Measurements from ENCODE around the gene RADIL.

RADIL gene

DNA sequence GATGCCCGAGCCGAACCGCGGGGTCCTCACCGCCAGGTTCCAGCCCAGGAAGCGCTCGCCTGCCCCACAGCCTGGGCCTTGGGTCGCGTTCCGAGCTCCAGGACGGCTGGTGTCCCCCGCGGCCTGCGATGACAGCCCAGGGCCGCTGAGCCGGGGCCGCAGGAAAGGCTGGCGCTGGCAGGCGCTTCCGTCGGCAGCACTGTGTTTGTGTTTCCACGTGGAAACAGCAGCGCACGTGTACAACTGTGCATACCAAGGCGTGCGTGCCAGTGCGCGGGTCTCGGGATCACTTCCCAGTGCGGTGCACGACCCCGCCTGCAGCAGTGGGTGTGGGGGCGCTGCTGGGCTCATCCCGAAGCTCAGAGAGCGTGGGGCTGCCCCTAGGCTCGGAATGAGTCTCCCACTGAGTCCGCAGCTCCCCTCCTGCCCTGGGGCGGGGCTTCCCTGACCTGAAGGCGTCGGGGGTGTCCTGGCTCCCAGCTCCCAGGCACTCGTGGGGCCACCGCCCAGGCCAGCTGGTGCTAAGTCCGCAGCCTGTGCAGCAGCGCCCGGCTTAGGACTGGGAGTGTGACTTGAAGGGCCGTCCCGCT lies 90.9 kb downstream of the RADIL start:
- DNase-seq (ENCODE audit: low spot score) = no peak

DNA sequence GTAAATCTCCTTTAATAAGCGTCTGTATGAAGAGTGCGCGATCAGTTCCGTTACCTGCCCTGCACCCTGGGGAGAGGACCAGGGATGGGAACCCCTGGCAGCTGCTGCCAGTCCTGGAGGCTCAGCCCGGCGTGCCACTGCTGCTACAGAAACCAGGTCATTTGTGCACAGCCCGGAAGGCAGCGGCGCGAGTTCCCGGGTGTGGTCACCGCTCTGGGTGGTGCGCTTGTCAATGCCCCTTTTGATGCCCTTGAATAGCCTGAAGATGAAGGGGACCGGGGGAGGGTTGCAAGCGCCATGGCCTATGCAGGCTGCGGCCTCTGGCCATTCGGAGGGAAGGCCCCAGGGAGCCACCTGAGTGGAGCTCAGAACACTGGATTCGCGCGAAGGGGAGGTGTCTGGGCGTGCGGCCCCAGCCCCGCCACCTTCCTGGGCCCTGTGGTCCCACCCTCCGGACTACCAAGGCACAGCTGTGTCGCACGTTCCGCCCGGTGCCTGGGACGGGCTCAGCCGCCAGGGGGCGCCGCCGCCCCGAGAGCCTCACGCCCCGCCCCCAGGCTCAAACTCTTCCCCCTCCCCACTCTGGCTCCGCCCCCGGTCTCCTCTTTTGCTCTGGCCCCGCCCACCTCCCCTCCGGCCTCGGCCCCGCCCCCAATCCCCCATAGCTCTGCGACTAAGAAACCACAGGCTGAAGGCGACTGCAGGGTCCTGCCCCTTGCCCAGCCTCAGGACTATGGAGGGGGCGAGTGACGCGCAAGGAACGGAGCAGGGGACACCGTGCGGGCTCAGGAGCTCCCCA lies 91.6 kb downstream of the RADIL start:
- no peak for DNase-seq (ENCODE audit: low spot score)

DNA sequence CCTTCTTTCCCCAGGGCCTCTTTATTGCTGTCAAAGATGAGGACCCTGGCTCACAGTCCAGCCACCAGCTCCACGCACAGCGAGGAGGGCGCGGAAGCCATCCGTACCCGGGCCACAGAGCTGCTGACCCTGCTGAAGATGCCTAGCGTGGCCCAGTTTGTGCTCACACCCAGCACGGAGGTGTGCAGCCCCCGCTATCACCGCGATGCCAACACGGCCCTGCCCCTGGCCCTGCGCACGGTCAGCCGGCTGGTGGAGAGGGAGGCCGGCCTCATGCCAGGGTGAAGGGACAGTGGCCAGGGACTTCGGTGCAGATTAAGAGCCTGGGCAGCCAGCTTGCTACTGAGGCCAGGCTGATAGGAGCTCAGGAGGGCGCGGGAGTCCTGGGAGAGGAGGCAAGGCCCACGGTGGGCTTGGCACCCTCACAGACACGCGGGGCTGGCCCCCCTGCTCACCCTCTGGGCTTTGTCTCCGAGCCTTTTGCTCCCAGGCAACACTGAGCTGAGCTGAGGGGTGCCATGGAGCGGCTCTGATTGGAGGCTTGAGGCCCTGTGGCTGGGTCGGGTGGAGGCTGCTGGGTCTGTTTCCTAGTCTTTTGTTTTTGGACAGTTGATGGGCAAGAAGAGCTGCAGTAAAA lies 92.3 kb downstream of the RADIL start:
- peak; percentile 34 for DNase-seq (ENCODE audit: low spot score)

DNA sequence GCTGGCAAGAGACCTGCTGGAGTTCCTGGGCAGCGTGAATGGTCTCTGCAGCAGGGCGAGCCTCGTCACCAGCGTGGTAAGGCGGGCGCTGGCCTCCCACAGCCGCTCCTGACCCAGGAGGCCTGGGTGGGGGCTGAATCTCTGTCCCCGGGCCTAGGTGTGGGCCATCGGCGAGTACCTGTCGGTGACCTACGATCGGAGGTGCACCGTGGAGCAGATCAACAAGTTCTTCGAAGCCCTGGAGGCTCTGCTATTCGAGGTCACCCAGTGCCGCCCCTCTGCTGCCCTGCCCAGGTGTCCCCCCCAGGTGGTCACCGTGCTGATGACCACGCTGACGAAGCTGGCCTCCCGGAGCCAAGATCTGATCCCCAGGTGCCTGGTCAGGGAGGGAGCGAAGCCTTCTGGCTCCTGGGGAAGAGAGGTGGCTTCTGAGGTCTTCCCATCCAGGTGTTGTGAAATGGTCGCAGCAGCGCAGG lies 93.0 kb downstream of the RADIL start:
- DNase-seq (ENCODE audit: low spot score) = no peak

DNA sequence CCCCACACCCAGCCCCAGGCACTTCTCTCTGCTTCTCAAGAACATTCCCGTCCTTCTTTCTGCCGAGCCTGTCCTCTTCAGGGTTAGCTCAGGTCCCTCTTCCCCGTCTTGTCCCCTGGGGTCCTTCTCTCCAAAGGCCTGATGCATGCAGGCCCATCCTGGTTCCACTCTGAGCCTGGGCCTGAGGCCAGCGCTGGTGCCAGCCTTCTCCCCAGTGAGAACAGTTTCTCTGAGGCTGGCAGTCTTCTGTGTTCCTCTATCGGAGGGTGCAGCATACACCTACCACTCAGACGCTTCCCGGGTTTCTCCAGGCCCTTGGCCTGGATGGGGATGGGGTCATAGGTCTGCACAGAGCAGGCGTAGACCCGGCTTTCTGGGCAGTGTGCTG lies 93.4 kb downstream of the RADIL start:
- DNase-seq (ENCODE audit: low spot score) = no peak

DNA sequence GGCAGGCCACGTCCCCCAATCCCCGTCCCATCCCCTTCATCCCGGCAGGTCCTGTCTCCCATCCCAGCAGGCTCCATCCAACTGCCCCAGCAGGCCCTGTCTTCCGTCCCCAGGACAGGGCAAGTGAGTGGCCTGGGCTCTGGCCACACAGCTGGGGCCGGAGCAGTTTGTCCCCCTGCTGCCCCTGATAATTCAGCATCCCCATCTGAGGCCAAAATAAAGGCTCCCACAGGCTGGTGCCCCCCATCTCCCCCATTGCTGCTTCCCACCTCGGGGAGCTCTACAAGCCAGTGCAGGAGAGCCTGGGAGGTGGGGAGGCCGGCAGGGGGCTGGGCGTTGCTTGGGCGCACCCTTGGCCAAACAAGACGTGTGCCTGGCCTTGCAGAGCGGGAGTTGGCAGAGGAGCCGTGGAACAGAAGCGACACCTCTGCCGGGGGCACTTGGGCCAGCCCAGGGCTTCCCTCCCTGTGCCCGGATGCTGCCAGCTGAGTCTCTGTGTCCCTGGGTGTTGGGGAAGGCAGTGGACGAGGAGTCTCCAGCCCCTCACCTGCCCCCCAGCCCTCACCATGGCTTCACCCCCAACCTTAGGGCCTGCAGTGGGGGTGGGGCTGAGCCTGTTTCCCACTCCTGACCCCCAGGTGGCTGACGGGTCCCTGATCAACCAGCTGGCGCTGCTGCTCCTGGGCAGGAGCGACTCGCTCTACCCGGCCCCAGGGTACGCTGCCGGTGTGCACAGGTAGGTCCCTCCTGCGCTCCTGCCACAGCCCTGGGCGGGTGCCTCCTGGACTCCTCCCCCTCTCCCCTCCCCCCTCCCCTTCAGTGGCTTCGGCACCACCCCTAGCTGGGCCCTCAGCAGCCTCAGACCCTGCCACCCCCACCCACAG lies 94.1 kb downstream of the RADIL start:
- DNase-seq (ENCODE audit: low spot score) = no peak

DNA sequence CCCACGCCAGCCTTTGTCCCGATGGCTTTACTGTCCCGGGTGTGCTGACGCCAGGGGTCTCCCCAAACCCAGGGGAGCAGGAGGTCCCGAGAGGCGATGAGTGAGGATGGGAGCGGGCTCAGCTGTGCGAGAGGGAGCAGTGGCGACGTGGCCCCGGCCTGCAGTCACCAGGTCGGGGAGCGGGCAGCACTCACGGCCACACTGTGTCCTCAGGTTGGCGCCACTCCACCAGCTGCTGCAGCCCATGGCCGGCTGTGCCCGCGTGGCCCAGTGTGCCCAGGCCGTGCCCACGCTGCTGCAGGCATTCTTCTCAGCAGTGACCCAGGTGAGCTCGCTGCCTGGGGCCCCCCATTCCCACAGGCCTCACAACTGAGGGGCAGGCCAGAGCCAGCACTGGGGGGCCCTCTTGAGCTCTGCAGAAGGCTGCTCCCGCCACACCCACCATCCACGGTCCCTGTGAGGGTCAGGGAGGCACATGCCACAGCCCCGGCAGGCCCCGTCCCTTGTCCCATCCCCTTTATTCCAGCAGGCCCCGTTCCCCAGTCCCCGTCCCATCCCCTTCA lies 94.8 kb downstream of the RADIL start:
- no peak for DNase-seq (ENCODE audit: low spot score)

DNA sequence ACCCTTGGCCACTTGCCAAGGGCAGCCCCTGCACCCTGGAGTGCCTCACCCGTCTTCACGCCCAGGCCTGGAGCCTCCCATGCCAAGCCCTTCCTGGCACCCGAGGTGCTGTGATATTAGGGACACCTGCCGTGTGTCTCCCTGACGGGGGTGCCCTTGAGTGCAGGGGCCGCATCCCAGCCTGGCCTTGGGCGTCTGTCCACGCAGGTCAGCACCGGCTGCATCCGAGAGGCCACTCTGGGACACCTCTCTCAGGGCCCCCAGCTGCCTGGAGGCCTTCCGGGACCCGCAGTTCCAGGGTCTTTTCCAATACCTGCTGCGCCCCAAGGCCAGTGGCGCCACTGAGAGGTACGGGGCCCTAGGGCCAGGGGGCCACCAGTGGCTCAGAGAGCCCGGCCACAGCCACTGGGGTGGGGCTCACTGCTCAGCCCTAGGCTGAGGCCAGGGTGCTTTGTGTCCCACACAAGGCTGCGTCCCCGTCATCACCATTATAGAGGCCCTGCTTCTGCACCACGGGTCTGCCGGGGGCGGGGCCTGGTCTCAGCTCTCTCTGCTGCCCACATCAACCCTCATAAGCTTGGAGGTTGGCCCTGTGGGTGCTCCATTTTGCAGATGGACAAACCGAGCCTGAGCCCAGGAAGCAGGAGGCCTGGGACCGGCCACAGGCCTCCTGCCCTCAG lies 95.4 kb downstream of the RADIL start:
- no peak for DNase-seq (ENCODE audit: low spot score)

DNA sequence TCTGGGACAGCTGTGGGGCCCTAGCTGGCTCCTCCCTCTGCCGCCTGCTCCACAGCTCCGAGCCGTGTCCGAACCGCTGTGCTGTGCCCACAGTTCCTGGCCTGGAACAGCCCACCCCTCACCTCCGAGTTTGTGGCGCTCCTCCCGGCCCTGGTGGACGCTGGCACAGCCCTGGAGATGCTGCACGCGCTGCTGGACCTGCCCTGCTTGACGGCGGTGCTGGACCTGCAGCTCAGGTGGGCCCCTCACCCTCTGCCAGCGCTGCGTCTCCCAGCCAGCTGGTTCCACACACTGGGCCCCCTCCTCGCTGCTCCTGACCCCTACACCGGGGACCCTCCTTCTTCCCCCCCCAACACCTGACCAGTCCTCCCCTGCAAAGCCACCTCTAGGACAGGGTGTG lies 96.0 kb downstream of the RADIL start:
- no peak for DNase-seq (ENCODE audit: low spot score)

DNA sequence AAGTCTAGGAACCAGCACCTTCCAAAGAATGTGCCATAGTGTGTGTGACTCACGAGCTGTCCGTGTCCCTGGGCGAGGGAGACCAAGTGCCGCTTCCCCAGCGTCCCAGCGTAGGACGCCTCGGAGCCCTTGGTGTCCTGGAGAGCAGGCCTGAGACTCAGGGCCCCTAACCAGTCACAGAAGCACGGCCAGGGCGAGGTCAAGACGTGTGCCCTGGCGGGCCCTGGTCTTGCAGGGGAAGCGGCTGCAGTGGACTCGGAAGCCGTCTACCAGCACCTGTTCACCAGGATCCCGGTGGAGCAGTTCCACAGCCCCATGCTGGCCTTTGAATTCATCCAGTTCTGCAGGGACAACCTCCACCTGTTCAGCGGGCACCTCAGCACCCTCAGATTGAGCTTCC lies 97.5 kb downstream of the RADIL start:
- DNase-seq (ENCODE audit: low spot score) = no peak

DNA sequence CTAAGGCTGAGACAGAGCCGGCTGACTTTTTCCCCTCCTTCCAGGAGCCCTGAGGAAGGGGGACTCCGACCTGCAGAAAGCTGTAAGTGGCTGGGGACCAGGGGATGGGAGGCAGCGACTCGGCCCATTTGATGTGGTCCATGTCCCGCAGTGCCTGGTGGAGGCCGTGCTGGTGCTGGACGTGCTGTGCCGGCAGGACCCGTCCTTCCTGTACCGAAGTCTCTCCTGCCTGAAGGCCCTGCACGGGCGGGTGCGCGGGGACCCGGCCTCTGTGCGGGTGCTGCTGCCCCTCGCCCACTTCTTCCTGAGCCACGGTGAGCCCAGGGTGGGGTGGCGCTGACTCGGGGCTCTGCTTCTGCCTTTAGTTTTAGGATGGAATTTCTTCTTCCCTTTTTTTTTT lies 98.1 kb downstream of the RADIL start:
- DNase-seq (ENCODE audit: low spot score) = no peak

DNA sequence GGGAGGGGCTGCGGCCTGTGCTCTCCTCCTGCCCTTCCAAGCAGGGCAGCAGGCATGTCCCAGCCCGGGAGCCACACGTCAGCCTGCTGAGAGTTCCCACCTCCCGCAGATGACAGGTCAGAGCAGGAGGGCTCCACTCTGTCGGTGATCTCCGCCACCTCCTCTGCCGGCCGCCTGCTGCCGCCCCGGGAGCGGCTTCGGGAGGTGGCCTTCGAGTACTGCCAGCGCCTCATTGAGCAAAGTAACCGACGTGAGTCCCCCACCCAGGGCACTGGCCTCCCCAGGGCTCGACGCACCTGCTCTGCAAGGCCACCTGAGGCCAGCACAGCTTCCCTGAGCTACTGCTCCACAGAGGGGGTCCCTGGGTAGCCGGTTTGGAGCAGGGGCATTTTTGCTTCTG lies 98.7 kb downstream of the RADIL start:
- DNase-seq (ENCODE audit: low spot score) = no peak

DNA sequence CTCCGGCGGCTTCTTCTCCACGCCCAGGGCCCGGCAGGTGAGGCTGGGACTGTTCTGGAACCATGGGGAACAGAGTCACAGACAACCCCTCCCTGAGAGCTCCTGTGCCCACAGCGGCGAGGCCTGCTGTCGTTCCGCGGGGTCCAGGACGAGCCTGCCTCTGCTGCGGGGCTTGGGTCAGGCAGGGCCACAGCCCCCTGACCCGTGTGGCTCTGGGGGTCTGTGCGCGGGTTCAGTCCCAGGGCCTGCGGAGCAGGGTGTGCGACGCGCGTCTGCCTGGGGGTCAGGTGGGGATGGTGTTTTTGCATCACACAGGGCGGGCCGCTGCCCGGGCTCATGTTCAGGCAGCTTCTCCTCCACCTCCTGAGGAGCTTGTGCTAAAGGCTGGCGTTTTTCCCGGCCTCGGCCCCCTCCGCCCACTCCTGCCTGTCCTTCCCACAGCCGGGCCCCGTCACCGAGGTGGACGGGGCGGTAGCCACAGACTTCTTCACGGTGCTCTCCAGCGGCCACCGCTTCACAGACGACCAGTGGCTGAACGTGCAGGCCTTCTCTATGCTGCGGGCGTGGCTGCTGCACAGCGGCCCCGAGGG lies 99.7 kb downstream of the RADIL start:
- DNase-seq (ENCODE audit: low spot score) = no peak

DNA sequence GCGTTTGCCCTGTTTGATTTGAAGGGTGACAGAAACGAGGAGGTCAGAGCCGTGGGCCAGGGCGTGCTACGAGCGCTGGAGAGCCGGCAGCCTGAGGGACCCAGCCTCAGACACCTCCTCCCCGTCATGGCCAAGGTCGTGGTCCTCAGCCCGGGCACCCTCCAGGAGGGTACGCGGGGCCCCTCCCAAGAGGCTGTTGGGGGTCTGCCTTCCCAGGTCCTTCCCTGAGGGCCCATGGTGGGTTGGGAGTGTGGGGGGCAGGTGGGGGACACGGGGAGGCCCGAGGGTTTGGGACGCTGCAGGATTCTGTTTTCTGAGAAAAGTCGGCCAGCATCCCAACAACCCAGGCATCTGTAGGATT lies 100.2 kb downstream of the RADIL start:
- no peak for DNase-seq (ENCODE audit: low spot score)

DNA sequence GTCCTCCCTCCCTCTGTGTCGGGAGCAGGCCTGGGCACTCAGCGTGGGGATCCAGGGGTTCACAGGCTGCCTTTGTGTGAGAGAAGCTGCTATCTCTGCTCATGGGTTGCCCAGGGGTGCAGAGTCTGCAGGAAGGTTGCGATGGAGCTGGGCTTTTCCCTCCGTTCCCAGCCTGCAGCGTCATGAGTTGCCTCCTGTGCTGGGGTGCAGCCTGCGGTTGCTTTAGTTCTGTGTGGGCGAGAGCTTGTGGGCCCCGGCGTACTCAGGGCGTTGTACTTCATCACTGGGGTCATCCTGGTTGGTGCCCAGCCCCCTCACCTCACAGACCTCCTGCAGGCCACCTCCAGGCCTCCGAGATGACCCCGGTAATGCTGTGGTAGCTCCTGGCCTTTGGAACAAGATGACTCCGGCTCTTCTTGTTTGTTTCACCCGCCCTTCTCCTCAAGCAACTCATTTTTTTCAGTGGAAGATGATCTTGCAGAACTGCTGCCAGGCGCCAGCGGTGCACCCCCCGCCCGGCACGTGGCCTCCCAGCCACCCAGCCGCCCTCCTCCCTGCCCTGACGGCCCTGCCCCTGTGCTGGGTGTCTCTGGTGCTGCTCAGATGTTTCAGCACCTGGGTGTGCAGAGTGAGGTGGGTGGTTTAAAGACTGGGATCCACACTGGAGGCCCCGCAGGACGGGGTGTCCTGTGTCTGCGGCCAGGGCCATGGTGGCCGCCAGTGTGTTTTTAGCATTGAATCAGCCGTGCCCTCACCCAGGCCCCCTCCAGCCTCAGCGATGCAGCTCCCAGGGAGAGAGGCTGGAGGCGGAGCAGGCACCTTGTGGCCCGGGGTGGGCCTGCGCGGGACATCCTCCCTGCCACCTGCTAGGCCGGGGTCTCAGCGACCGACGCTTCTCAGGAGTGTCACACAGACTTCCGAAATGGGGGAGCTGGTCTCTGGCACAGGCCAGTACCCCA lies 100.9 kb downstream of the RADIL start:
- DNase-seq (ENCODE audit: low spot score) = no peak

DNA sequence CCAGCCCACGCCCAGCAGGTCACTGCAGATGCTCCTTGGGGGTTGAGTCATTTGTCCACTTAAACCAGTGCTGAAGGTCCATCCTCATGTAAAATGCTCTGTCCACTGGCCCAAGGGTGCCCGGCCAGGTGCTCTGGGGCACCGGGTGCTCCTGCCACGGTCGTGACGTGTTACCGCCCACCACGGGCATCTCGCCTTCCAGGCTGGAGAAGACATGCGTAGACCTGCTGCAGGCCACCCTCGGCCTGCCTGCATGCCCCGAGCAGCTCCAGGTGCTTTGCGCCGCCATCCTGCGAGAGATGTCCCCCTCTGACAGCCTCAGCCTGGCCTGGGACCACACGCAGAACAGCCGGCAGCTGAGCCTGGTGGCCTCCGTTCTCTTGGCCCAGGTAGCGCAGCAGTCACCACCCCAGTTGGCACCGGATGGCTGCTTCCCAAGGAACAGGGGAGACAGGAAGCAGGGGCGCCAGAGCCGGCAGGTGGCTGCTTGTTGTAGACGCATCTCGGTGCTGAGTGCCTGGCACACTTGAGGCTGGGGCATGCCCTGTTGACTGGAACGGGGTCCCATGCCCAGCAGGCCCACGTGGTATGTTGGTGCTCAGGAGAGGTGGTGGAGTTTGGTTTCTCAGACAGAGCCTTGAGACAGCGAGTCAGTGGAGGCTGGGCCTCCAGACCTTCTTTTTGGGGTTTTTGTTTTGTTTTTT lies 102.0 kb downstream of the RADIL start:
- DNase-seq (ENCODE audit: low spot score) = no peak

DNA sequence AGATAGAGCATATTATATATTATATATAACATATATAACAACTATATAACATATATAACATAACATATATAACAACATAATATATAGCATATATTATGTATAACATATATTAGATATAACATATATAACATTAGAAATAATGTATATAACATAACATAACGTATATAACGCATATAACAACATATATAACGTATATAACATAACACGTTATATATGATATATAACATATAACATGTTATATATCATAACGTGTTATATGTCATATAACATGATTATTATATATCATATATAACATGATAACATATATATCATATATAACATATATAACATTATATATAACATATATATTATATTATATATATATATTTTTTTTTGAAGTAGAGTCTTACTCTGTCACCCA lies 104.4 kb downstream of the RADIL start:
- no peak for DNase-seq (ENCODE audit: low spot score)

DNA sequence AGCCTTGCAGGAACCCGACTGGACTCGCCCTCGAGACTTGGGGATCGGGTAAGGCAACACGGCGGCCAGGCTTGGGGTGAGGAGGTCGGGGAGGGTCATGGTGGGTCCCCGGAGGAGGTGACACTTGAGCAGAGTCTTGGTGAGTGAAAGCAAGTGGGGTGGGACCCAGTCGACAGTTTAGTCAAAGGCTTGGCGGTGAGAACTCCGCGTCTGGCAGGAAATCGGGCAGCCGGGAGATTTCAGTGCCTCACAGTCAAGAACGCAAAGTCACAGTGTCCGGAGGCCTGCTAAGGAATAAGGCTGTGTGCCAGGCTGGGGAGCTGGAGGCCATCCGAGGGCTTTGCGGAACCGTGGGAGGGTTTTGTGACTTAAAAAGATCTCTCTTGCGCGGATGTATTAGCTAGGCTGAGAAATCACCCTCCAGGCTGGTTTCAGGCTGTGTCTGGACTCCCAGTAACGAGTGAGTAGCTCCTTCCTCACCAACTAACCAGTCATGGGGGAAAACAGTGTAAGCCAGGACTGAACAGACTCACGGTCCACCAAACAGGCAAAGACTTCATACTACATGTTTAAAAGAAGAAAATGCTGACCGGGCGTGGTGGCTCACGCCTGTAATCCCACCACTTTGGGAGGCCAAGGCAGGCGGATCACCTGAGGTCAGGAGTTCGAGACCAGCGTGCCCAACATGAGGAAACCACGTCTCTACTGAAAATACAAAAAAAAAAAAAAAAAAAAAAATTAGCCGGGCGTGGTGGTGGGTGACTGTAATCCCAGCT lies 107.5 kb downstream of the RADIL start:
- DNase-seq (ENCODE audit: low spot score) = no peak

Measured in cerebellar cortex (tissue), 1 donor.